GM12878 (cell line): Measurements from ENCODE around the gene TACC2.

Source experiments
- ATF3 ChIP-seq: IDR thresholded peaks from 2 replicates; pipeline ENCODE4 v1.6.1; 2011; ENCODE audit warnings: low read depth, mild to moderate bottlenecking, low read length, moderate library complexity, borderline replicate concordance; ENCODE audit errors: extremely low read depth
- CTCF ChIP-seq, 3 experiments: IDR thresholded peaks in 2 of 3; conservative IDR thresholded peaks in 1 of 3; 2 replicates each; pipeline ENCODE4 v1.5.1; 2011; ENCODE audit warnings: low read depth in 3 of 3, low read length in 3 of 3, mild to moderate bottlenecking in 3 of 3, control low read depth in 2 of 3, moderate library complexity in 2 of 3, inconsistent platforms in 1 of 3, mixed read lengths in 1 of 3; ENCODE audit not compliant: control insufficient read depth in 2 of 3, insufficient read depth in 1 of 3; ENCODE audit errors: extremely low read depth in 1 of 3
- NFIC ChIP-seq: IDR thresholded peaks from 2 replicates; pipeline ENCODE4 v1.6.1; 2012; ENCODE audit warnings: low read depth, mild to moderate bottlenecking, inconsistent platforms, low read length, moderate library complexity
- PKNOX1 ChIP-seq: fragments of 450-650 bp; IDR thresholded peaks from 2 replicates; pipeline ENCODE4 v1.6.1; 2016; ENCODE audit warnings: mild to moderate bottlenecking
- TARDBP ChIP-seq: IDR thresholded peaks from 2 replicates; pipeline ENCODE4 v1.6.1; 2016; ENCODE audit warnings: borderline replicate concordance
- TCF12 ChIP-seq: IDR thresholded peaks from 2 replicates; pipeline ENCODE4 v1.6.1; 2011; ENCODE audit warnings: low read depth, mild to moderate bottlenecking, low read length
- YY1 ChIP-seq: IDR thresholded peaks from 2 replicates; pipeline ENCODE4 v1.6.1; 2011; ENCODE audit warnings: low read depth, mild to moderate bottlenecking, low read length
- ZSCAN29 ChIP-seq: fragments of 450-650 bp; IDR thresholded peaks from 2 replicates; pipeline ENCODE4 v1.6.1; 2017; ENCODE audit warnings: mild to moderate bottlenecking, moderate library complexity

DNA sequence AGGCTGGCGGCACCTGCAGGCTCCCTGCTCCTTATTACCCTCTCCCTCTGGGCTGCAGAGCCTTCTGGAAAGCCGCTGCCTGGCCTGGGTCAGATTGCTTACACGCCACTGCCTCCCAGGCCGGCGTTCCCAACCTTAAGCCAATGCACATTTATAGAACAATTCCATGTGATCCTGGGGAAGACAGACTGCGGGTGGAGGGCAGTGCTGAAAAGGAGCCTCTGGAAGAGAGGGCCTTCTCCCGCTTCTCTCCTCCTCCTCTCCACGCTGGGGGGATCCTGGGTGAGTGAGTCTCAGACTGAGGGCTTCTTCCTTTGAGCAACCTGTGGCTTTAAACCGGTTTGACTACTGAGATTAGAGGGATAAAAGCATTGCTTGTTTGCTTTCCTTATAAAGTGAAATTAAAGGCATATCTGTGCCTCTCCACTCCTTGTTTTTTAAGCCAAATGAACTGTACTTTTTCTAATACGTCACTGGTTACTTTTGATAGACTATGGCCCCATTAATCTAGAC lies 5.5 kb downstream of the TACC2 start:
- TF ChIP-seq CTCF (IDR thresholded peaks at IDR 0.05 in 2 of 3, conservative IDR thresholded peaks at IDR 0.05 in 1 of 3; ENCODE audit: control insufficient read depth in 2 of 3, extremely low read depth in 1 of 3, insufficient read depth in 1 of 3, low read depth in 3 of 3, low read length in 3 of 3) = no peak
- no peak for TF ChIP-seq ZSCAN29
- no peak for TF ChIP-seq TARDBP
- no peak for TF ChIP-seq NFIC
- TF ChIP-seq PKNOX1 = no peak
- TF ChIP-seq TCF12 = no peak
- TF ChIP-seq ATF3 = no peak
- no peak for TF ChIP-seq YY1
